WTC11 (cell line): ENCODE data around the gene PODXL. TPM values are rescaled to one million over a fixed set of nuclear protein-coding genes. Genes with fewer than 3 reads are reported as not detected.

Experiments used
- ATAC-seq: fragments of 200-7000 bp; cut with Tn5 transposase; 2 replicates; pipeline ENCODE4 v1.10.0; 2021; ENCODE audit warnings: mild to moderate bottlenecking, moderate library complexity
- CTCF ChIA-PET: fragments of 300-600 bp; sonication (Branson Sonifier 250); formaldehyde crosslinking; loops from one replicate; lab custom pipeline; 2021; ENCODE audit warnings: antibody characterized with exemption; lab: Charles Lee
- POLR2A ChIA-PET: fragments of 350-600 bp; sonication (Branson Sonifier 250); formaldehyde crosslinking; loops from one replicate; lab custom pipeline; 2021; ENCODE audit warnings: antibody characterized with exemption; lab: Charles Lee
- DNase-seq: peaks from one replicate; pipeline ENCODE4 v3.0.0; 2021; ENCODE audit warnings: low spot score
- H3K27ac Mint-ChIP-seq: 2 replicates; pipeline ENCODE4 v1.8.0; 2021; ENCODE audit warnings: mixed read lengths
- H3K27me3 Mint-ChIP-seq: 2 replicates; pipeline ENCODE4 v1.8.0; 2021; ENCODE audit warnings: low read depth, mild to moderate bottlenecking, moderate library complexity, mixed read lengths
- H3K36me3 Mint-ChIP-seq: 2 replicates; pipeline ENCODE4 v1.8.0; 2021; ENCODE audit warnings: mixed read lengths
- H3K4me1 Mint-ChIP-seq: 2 replicates; pipeline ENCODE4 v1.8.0; 2022; ENCODE audit warnings: mixed read lengths
- H3K4me3 Mint-ChIP-seq: 2 replicates; pipeline ENCODE4 v1.8.0; 2021; ENCODE audit warnings: mild to moderate bottlenecking, moderate library complexity, mixed read lengths
- H3K9me3 Mint-ChIP-seq: 2 replicates; pipeline ENCODE4 v1.8.0; 2021; ENCODE audit warnings: mixed read lengths
- AR ChIP-seq: fragments of 250-450 bp; sonication (Bioruptor Pico); IDR thresholded peaks from 2 replicates; pipeline ENCODE4 v1.9.0; 2021; ENCODE audit warnings: mild to moderate bottlenecking
- ARID4B ChIP-seq: sonication (generic); formaldehyde crosslinking; IDR thresholded peaks from 2 replicates; pipeline ENCODE4 v1.8.0; 2023; ENCODE audit warnings: missing genetic modification reagents, mild to moderate bottlenecking, borderline replicate concordance
- ATF3 ChIP-seq: sonication (generic); formaldehyde crosslinking; conservative IDR thresholded peaks from 2 replicates; pipeline ENCODE4 v1.8.1; 2022; ENCODE audit warnings: mild to moderate bottlenecking, missing genetic modification reagents
- E2F1 ChIP-seq: sonication (generic); formaldehyde crosslinking; IDR thresholded peaks from 2 replicates; pipeline ENCODE4 v1.8.0; 2022; ENCODE audit warnings: mild to moderate bottlenecking, missing genetic modification reagents
- EMX1 ChIP-seq: fragments of 250-450 bp; sonication (Bioruptor Pico); IDR thresholded peaks from 2 replicates; pipeline ENCODE4 v1.8.0; 2021; ENCODE audit warnings: mild to moderate bottlenecking
- FOXJ3 ChIP-seq: sonication (generic); formaldehyde crosslinking; IDR thresholded peaks from 2 replicates; pipeline ENCODE4 v1.9.0; 2021; ENCODE audit warnings: missing genetic modification reagents, mild to moderate bottlenecking, borderline replicate concordance
- HMGA2 ChIP-seq: fragments of 250-450 bp; sonication (Bioruptor Pico); IDR thresholded peaks from 2 replicates; pipeline ENCODE4 v1.4.0; 2021; ENCODE audit warnings: mild to moderate bottlenecking, moderate library complexity
- IRF1 ChIP-seq: sonication (generic); formaldehyde crosslinking; IDR thresholded peaks from 2 replicates; pipeline ENCODE4 v1.8.0; 2023; ENCODE audit warnings: missing genetic modification reagents
- IRF2 ChIP-seq: sonication (generic); formaldehyde crosslinking; IDR thresholded peaks from 2 replicates; pipeline ENCODE4 v1.8.0; 2022; ENCODE audit warnings: low read depth, missing genetic modification reagents, borderline replicate concordance
- KAT7 ChIP-seq: sonication (generic); formaldehyde crosslinking; IDR thresholded peaks from 2 replicates; pipeline ENCODE4 v1.8.1; 2023; ENCODE audit warnings: missing genetic modification reagents, mild to moderate bottlenecking, borderline replicate concordance
- MXD4 ChIP-seq: fragments of 250-450 bp; sonication (Bioruptor Pico); IDR thresholded peaks from 2 replicates; pipeline ENCODE4 v1.8.0; 2021; ENCODE audit warnings: mild to moderate bottlenecking, moderate library complexity, borderline replicate concordance
- PRDM15 ChIP-seq: sonication (generic); formaldehyde crosslinking; IDR thresholded peaks from 2 replicates; pipeline ENCODE4 v1.8.0; 2022; ENCODE audit warnings: missing genetic modification reagents
- SMAD4 ChIP-seq: sonication (generic); formaldehyde crosslinking; IDR thresholded peaks from 2 replicates; pipeline ENCODE4 v1.8.0; 2022; ENCODE audit warnings: mild to moderate bottlenecking, missing genetic modification reagents
- ZNF121 ChIP-seq: sonication (generic); formaldehyde crosslinking; IDR thresholded peaks from 2 replicates; pipeline ENCODE4 v1.8.0; 2023; ENCODE audit warnings: missing genetic modification reagents
- ZNF425 ChIP-seq: fragments of 250-450 bp; sonication (Bioruptor Pico); conservative IDR thresholded peaks from 2 replicates; pipeline ENCODE4 v1.9.0; 2021; ENCODE audit warnings: mild to moderate bottlenecking
- total RNA-seq: library from RNA; stranded (reverse); gene quantifications from 3 replicates; pipeline ENCODE4 v1.2.3, GENCODE V29; 2021

Gene PODXL
- total RNA-seq, 1 experiment from 2014 or later: 483 TPM

- H3K4me1 Mint-ChIP-seq: peaks cover 24% of the 10 kb centered on the region
- ChIA-PET POLR2A (no interaction called here), CTCF (interaction anchor here (0.9 to 2.1 kb wide), 4 partner anchors 11 to 58 kb away, joined by 3 to 5 read pairs (median 4); no protein-coding TSS in a partner anchor)
- H3K27ac Mint-ChIP-seq: peak overlapping the region; percentile 37; the same call in 1 of the 2 replicates
- no peaks in the 10 kb centered on the region for H3K27me3 Mint-ChIP-seq
- no peaks in the 10 kb centered on the region for H3K36me3 Mint-ChIP-seq
- ATAC-seq: no peak
- H3K9me3 Mint-ChIP-seq: no peaks in the 10 kb centered on the region
- no peak overlapping the region for H3K4me3 Mint-ChIP-seq
- DNase-seq: no peak
- TF ChIP-seq MXD4 (CRISPR knock-in tag): no peak
- TF ChIP-seq ZNF121 (CRISPR knock-in tag): peak; percentile 96
- no peak for TF ChIP-seq IRF1
Measured at GRCh38 chr7:131596785-131597184, 40.4 kb upstream of the PODXL start.

- Mint-ChIP-seq H3K9me3 (no peaks in the 10 kb centered on the region), H3K27ac (no peak overlapping the region), H3K4me1 (peaks cover 21% of the 10 kb centered on the region), H3K4me3 (no peak overlapping the region), H3K27me3 (no peaks in the 10 kb centered on the region), H3K36me3 (no peaks in the 10 kb centered on the region)
- no peak for TF ChIP-seq KAT7 (CRISPR knock-in tag)
- no peak for TF ChIP-seq HMGA2 (CRISPR knock-in tag)
- TF ChIP-seq SMAD4 (CRISPR knock-in tag): no peak
- no peak for TF ChIP-seq ATF3 (CRISPR knock-in tag)
- DNase-seq: no peak
- POLR2A ChIA-PET: no interaction called here
- no peak for ATAC-seq
- CTCF ChIA-PET: interaction anchor here (0.9 kb wide), 1 partner anchor 60 kb away, joined by 3 read pairs; no protein-coding TSS in a partner anchor
Measured at GRCh38 chr7:131595699-131596098, 39.3 kb upstream of the PODXL start.

GRCh38 chr7:131591687-131592319, 35.4 kb upstream of the PODXL start:
- no peak for DNase-seq
- POLR2A ChIA-PET: no interaction called here
- H3K9me3 Mint-ChIP-seq: no peaks in the 10 kb centered on the region
- H3K36me3 Mint-ChIP-seq: no peaks in the 10 kb centered on the region
- ATAC-seq: peak; percentile 75
- peaks cover 15% of the 10 kb centered on the region for H3K4me1 Mint-ChIP-seq
- H3K4me3 Mint-ChIP-seq: no peak overlapping the region
- H3K27me3 Mint-ChIP-seq: no peaks in the 10 kb centered on the region
- H3K27ac Mint-ChIP-seq: no peak overlapping the region
- CTCF ChIA-PET: interaction anchor here (0.7 to 2.2 kb wide), 3 partner anchors 46 to 269 kb away, joined by 4 to 9 read pairs (median 6); no protein-coding TSS in a partner anchor
- TF ChIP-seq EMX1 (CRISPR knock-in tag) (no peak), ARID4B (no peak), AR (CRISPR knock-in tag) (no peak), E2F1 (CRISPR knock-in tag) (no peak), PRDM15 (CRISPR knock-in tag) (no peak), FOXJ3 (CRISPR knock-in tag) (no peak), KAT7 (CRISPR knock-in tag) (no peak), ZNF425 (CRISPR knock-in tag) (no peak), IRF2 (CRISPR knock-in tag) (no peak)
